GM19238 (cell line): ENCODE data around the gene ARHGAP11A.
"Not testable (repeated sequence)": the region's sequence is repeated elsewhere in the genome, so short reads cannot be mapped to it uniquely, and the experiment has no call there.

ENCODE experiments used
- DNase-seq: peaks from one replicate; pipeline ENCODE4 v3.0.0; 2011; ENCODE audit warnings: low spot score; ENCODE audit not compliant: insufficient read length

Gene ARHGAP11A

GRCh38 chr15:32615051-32615870, at the start of gene ARHGAP11A:
Gene ARHGAP11A (plus strand): TSS chr15:32615504. CDS start chr15:32616212, 708 bp downstream.
- DNase-seq = peak; percentile 27

DNA sequence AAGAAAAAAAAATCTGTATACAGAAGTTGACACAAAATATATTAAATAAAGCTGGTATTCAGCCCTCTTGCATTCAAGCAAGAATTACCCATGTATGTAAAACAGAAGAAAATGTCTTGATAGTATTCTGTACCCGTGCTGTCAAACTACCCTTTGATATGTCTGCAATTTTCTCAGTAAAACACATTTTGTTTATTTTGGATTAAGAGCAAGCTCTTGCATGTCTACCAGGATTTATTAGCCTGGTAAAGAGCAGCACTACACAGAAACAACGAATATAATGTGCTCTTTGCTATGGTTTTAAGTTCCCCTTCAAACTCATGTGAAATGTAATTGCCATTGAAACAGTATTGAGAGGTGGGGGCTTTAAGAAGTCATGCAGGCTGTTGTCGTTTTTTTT, 46.3 kb upstream of the ARHGAP11A start:
- not testable (repeated sequence) for DNase-seq

DNA sequence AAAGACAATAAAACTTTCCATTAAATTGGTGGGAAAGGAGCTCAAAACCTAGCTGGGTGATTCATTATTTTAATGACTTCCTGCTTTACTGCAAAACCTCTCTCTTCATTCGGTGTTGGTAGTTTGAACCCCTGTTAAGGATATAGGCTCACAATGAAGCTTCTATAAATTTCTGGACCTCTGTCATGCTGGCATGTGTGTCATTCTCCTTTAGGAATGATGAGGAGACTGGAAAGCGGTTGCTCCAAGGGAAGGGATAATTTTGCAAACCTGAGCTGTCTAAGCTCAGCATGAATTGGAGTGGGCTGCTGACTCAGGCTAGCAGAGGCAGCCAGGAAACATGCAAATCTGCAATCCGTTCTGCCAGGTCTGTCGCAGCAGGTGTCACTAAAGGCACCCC, 36.8 kb upstream of the ARHGAP11A start:
- not testable (repeated sequence) for DNase-seq

GRCh38 chr15:32585844-32586243, 29.5 kb upstream of the ARHGAP11A start:
- not testable (repeated sequence) for DNase-seq

DNA sequence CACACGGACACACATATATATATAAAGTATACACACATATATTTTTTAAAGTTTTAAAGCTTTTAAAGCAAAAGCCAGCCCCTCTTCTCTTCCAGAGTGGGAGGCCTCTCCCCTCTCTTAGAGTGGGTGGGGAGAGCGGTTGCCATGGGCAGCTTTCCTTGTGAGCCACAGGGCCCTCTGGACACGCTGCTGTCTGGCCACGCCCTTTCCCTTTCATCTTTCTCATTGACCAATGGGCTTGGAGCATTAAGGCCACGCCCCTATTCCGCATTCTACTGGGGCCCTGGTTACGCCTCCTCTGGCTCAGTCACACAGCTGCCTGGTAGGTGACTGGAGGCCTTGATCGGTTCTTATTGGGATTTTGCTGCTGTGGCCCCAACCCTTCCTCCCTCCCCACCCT, 22.2 kb upstream of the ARHGAP11A start, which contains the start of gene GOLGA8N:
GOLGA8N (plus strand) TSS at position 306 of the 400 bp plus-strand sequence.
- not testable (repeated sequence) for DNase-seq

GRCh38 chr15:32609518-32609917, 5.8 kb upstream of the ARHGAP11A start:
- not testable (repeated sequence) for DNase-seq

GRCh38 chr15:32610719-32611118, 4.6 kb upstream of the ARHGAP11A start:
- not testable (repeated sequence) for DNase-seq

DNA sequence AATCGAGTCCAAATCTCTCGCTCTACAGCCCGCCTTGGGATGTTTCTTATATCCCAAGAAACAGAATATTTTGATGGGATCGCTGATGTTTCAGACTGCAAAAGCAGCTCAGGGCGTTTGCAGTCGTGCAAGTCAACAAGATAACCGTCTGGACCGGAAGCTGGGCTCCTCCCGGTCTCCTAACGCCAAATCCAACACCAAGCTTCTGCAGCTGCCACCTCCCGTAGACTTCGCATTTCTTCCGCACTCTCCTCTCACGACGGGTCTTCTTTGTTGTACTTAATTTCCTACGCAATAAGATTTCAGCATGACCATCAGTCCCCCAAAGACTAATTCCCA, 623 bp upstream of the ARHGAP11A start:
- DNase-seq = not testable (repeated sequence)

DNA sequence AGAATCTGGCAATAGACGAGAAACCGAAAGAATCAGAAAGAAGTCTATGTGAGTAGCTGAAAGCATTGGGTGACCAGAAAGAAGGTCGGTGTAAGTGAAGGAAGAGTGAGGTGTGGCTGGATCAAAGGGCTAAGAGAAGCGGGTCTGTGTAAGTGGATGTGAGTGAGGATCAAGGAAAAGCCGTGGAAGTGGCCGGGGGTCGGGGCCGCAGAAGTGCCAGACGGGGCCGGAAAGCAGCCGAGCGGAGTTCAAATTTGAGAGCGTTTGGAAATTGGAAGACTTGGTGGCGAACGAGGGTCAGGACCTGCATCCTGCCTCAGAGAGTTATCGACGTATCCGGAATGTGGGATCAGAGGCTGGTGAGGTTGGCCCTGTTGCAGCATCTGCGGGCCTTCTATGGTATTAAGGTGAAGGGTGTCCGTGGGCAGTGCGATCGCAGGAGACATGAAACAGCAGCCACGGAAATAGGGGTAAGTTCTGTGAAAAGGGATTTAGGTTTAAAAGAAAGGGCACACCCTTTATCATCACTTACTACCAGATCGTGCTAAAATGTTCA, 645 bp downstream of the ARHGAP11A start:
- DNase-seq = not testable (repeated sequence)

DNA sequence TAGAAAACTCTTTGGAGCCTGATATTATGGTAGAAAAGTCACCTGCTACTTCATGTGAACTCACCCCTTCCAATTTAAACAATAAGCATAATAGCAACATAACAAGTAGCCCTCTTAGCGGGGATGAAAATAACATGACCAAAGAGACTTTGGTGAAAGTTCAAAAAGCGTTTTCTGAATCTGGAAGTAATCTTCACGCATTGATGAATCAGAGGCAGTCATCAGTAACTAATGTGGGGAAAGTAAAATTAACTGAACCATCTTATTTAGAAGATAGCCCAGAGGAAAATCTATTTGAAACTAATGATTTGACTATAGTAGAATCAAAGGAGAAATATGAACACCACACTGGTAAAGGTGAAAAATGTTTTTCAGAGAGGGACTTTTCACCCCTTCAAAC, 21.1 kb downstream of the ARHGAP11A start:
- no peak for DNase-seq

- DNase-seq = no peak
Measured at GRCh38 chr15:32636908-32637567, 21.7 kb downstream of the ARHGAP11A start.

DNA sequence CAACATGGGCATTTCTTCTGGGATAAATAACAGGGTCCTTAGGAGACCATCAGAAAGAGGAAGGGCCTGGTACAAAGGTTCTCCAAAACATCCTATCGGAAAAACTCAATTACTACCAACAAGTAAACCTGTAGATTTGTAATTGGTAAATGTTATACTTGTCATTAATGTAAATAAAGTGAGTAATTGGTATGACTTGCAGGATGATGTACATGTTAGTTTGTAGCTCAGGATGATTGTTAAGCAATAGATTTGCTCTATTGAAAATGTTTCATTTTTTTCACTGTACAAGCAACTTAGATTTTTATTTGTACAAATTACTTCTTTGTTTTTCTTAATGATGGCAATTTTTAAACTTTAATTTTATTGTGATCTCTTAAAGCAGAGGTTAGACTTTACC, 22.4 kb downstream of the ARHGAP11A start:
- DNase-seq = no peak

GRCh38 chr15:32641517-32642059, 26.3 kb downstream of the ARHGAP11A start, which contains the start of gene SCG5:
Gene SCG5 (plus strand): TSS chr15:32641710. CDS start chr15:32643593, 1,883 bp downstream.
- DNase-seq = no peak

DNA sequence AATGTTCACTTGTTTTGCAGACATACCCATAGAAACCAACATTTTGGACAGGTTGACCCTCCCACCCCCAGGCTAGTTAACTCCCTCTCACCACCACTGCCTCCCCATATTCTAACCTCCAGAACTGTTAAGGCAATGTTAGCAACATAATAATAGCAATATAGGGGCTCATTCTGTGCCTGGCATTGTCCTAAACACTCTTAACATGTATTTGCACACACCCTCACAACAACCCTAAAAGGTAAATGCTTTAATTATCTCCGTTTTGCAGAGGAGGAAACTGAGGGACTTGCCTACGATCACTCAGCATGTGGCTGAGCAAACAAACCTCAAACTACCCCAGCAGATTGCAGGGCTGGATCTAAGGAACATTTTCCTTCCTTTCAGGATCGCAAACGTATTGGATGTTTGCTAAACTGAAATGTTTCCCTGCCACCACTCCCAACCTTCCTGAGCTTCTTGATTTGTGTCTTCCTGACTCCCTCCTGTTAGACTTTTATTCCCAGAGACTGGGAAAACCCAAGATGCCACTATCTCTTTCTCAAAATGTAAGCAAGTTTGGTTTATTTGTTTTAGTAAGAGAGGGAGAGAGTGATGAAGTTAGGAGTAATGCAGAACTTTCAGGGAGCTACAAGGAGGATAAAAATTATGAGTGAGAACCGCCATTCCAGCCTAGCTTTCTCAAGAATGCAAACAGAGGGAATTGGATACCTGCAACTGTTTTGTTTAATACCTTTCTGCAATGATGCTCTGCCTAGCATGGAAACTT, 27.5 kb downstream of the ARHGAP11A start:
- DNase-seq = no peak

DNA sequence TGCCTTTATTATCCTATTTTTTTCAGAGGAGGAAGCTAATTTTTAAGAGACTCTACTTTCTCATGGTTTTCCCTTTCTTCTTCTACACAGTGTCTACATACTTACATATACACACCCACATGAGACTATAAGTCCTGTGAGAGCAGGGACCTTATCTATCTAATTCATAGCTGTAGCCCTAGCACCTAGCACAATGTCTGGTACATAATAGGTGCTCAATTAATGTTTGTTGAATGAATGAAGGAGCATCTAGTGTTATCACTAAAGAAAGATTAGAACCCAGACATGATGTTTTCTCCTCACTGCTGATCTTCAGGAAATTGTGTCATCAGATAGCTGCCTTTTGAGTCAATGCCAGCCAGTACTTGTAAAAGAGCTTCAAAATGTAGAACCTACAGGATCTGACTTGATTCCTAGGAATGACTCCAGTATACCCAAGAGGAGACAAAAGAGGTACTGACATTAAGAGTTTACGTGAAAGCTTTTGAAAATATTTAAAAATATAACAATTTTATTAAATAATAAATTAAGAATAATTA, 28.7 kb downstream of the ARHGAP11A start:
- no peak for DNase-seq

DNA sequence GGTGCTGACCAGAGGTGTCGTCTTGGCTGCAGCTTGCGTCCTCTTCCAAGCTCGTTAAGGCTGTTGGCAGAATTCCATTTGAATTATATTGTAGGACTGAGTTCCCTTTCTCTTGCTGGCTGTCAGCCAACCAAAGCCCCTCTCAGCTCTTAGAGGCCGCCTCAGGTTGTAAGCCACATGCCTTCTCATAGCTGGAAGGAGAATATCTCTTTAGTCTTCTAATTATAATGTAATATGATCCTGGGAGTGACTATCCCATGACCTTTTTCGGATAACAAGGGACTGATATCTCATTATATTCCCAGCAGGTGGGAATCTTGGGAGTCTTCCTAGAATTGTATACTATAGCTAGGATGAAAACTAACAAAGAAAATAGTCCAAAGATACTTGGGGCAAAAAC, 31.0 kb downstream of the ARHGAP11A start:
- no peak for DNase-seq

DNA sequence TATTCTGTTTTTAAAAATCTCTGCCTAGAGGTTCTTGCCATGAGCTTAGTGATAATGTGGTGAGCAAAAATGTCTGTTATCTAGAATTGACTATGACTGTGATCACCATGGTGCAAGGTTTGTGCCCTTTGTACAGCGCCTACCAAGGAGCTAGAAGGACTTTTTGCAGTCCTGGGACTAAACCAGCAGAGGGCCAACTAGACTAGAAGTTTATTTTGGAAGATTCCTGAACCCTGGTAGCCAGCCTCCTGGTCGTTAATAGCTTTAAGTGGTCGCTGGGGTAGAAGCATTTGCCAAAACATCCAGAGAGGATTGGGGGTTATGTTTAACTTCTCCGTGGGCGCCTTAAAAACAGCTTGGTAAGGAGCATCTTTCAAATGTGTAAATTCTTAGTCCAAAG, 34.0 kb downstream of the ARHGAP11A start:
- DNase-seq = no peak

DNA sequence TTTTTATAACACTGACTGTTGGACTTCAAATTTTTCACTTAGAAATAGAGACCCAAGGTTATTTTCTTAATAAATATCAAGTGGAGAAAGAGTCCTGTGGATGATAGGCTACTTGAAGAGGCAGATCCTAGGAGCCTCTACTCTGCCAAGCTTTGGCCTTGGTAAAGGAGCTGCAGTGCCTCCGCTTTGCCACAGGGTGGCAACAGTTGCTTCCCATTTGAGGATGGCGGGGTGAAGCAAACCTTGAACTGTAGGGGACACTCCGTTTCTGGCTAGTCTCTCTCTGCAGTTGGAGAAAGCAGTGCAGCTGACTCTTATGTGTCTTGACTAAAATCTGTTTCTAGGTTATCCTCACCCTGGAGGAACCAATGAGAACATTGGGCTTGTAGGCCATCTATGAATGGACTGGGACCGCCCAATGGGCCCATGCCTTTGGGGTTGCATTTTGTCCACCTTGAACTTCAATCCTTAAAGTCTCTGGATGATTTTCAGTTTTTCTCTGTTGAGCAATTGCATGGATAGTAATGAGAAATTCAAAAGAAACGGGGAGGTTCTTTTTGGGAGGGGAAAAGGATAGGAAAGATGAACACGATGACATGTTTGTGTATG, 36.0 kb downstream of the ARHGAP11A start:
- peak; percentile 46 for DNase-seq

GRCh38 chr15:32652178-32652577, 36.9 kb downstream of the ARHGAP11A start:
- DNase-seq = no peak

GRCh38 chr15:32656091-32656490, 40.8 kb downstream of the ARHGAP11A start:
- DNase-seq = no peak
